A549 (cell line): ENCODE data around the gene LRRC40.

Experiments used
- CTCF ChIP-seq: fragments of >200 bp; sonication (Bioruptor Twin); formaldehyde crosslinking; IDR thresholded peaks from 3 replicates; pipeline ENCODE4 v1.5.1; 2016
- KDM5A ChIP-seq: fragments of 200-600 bp; sonication (generic); IDR thresholded peaks from 2 replicates; pipeline ENCODE4 v1.6.1; 2016; ENCODE audit warnings: antibody characterized with exemption, mild to moderate bottlenecking
- NR3C1 ChIP-seq: fragments of >200 bp; sonication (Bioruptor Twin); formaldehyde crosslinking; IDR thresholded peaks from 3 replicates; pipeline ENCODE4 v1.6.1; 2017
- POLR2A ChIP-seq: IDR thresholded peaks from 2 replicates; pipeline ENCODE4 v1.6.1; 2012; ENCODE audit warnings: mild to moderate bottlenecking, low read length
- RAD21 ChIP-seq, 2 experiments: fragments of >200 bp in 1 of 2; sonication (Bioruptor Twin) in 1 of 2; formaldehyde crosslinking in 1 of 2; IDR thresholded peaks in 1 of 2; conservative IDR thresholded peaks in 1 of 2; 2 replicates in 1 of 2; 3 replicates in 1 of 2; pipeline ENCODE4 v1.6.1; 2012 to 2018; ENCODE audit warnings: inconsistent platforms in 1 of 2
- RCOR1 ChIP-seq: fragments of 150-350 bp; IDR thresholded peaks from 2 replicates; pipeline ENCODE4 v1.6.1; 2014; ENCODE audit warnings: antibody characterized with exemption, low read length, low read depth
- ZC3H11A ChIP-seq: fragments of 450-650 bp; IDR thresholded peaks from 2 replicates; pipeline ENCODE4 v1.6.1; 2014; ENCODE audit warnings: antibody characterized with exemption, mild to moderate bottlenecking

GRCh38 chr1:70207492-70207891 is 2.1 kb upstream of the LRRC40 start:
- TF ChIP-seq RCOR1 (no peak), CTCF (no peak), RAD21 (conservative IDR thresholded peaks at IDR 0.05 in 1 of 2, IDR thresholded peaks at IDR 0.05 in 1 of 2) (no peak), NR3C1 (no peak), KDM5A (no peak), POLR2A (no peak), ZC3H11A (no peak)
